CD14-positive monocyte (primary cell): ENCODE data around the gene DCTN2. TPM values are rescaled to one million over a fixed set of nuclear protein-coding genes. Genes with fewer than 3 reads are reported as not detected.

Source experiments
- DNase-seq, 3 donors: peaks; one replicate each; pipeline ENCODE4 v3.0.0-alpha.2; 2011 to 2022
- H2AFZ ChIP-seq: 2 replicates; pipeline ENCODE4 v1.6.0; 2012; ENCODE audit warnings: mild to moderate bottlenecking, low read depth, low read length, inconsistent platforms; ENCODE audit not compliant: insufficient read depth, poor library complexity, severe bottlenecking
- H3K27ac ChIP-seq, 2 donors: 1 replicate in 1 of 2; 2 replicates in 1 of 2; pipeline ENCODE4 v1.5.1; 2012 to 2013; ENCODE audit warnings: low read length in 2 of 2, control low read depth in 1 of 2, inconsistent platforms in 1 of 2, low read depth in 1 of 2, mild to moderate bottlenecking in 1 of 2
- H3K27me3 ChIP-seq, 2 donors: one replicate each; pipeline versions ENCODE4 v1.6.0 to v1.6.1; 2011 to 2013; ENCODE audit warnings: low read length in 2 of 2; ENCODE audit not compliant: control insufficient read depth in 2 of 2, insufficient read depth in 2 of 2
- H3K36me3 ChIP-seq, 2 donors: replicated peaks in 1 of 2; 1 replicate in 1 of 2; 2 replicates in 1 of 2; pipeline versions ENCODE4 v1.5.1 to v1.6.1; 2012 to 2013; ENCODE audit warnings: low read length in 2 of 2, control low read depth in 1 of 2, inconsistent platforms in 1 of 2, mild to moderate bottlenecking in 1 of 2; ENCODE audit not compliant: insufficient read depth in 2 of 2, control insufficient read depth in 1 of 2
- H3K4me1 ChIP-seq, 2 donors: 1 replicate in 1 of 2; 2 replicates in 1 of 2; pipeline versions ENCODE4 v1.5.1 to v1.6.1; 2012 to 2013; ENCODE audit warnings: low read length in 2 of 2, control low read depth in 1 of 2, inconsistent platforms in 1 of 2, mild to moderate bottlenecking in 1 of 2, moderate library complexity in 1 of 2; ENCODE audit not compliant: insufficient read depth in 2 of 2, control insufficient read depth in 1 of 2
- H3K4me2 ChIP-seq: replicated peaks from 2 replicates; pipeline ENCODE3; 2012; ENCODE audit warnings: low read length, moderate library complexity, mild to moderate bottlenecking; ENCODE audit not compliant: poor library complexity, severe bottlenecking; ENCODE audit errors: extremely low read depth
- H3K4me3 ChIP-seq, 3 experiments: fragments of 200-600 bp in 1 of 3; sonication (generic) in 1 of 3; replicated peaks in 1 of 3; 1 replicate in 2 of 3; 2 replicates in 1 of 3; pipeline ENCODE4 v1.5.1; 2011 to 2013; ENCODE audit warnings: low read length in 3 of 3, mild to moderate bottlenecking in 3 of 3, control low read depth in 2 of 3, low read depth in 2 of 3, inconsistent platforms in 1 of 3, moderate library complexity in 1 of 3
- H3K79me2 ChIP-seq: 2 replicates; pipeline ENCODE4 v1.6.0; 2012; ENCODE audit warnings: mild to moderate bottlenecking, control low read depth, inconsistent platforms, low read length, moderate library complexity; ENCODE audit not compliant: insufficient read depth
- H3K9ac ChIP-seq: 2 replicates; pipeline ENCODE4 v1.6.0; 2017; ENCODE audit warnings: low read length, mild to moderate bottlenecking; ENCODE audit not compliant: insufficient read depth, poor library complexity, severe bottlenecking
- H3K9me3 ChIP-seq, 2 donors: replicated peaks in 1 of 2; 1 replicate in 1 of 2; 2 replicates in 1 of 2; pipeline versions ENCODE4 v1.5.1 to v1.6.1; 2012 to 2013; ENCODE audit warnings: low read length in 2 of 2, control low read depth in 1 of 2; ENCODE audit not compliant: control insufficient read depth in 1 of 2, insufficient read depth in 1 of 2
- H4K20me1 ChIP-seq: 2 replicates; pipeline ENCODE4 v1.6.0; 2012; ENCODE audit warnings: mild to moderate bottlenecking, low read length, control low read depth, moderate library complexity; ENCODE audit not compliant: insufficient read depth
- H3K27ac Mint-ChIP-seq, 7 donors: one replicate each; pipeline ENCODE4 v1.8.0; 2020; ENCODE audit warnings: mild to moderate bottlenecking in 7 of 7, mixed read lengths in 7 of 7, moderate library complexity in 6 of 7, inconsistent platforms in 2 of 7
- H3K27me3 Mint-ChIP-seq, 3 donors: one replicate each; pipeline ENCODE4 v1.8.0; 2021 to 2022; ENCODE audit warnings: low read depth in 3 of 3, mild to moderate bottlenecking in 3 of 3, mixed read lengths in 3 of 3, moderate library complexity in 3 of 3, inconsistent platforms in 1 of 3
- H3K36me3 Mint-ChIP-seq, 2 donors: one replicate each; pipeline ENCODE4 v1.8.0; 2020; ENCODE audit warnings: mixed read lengths in 2 of 2, inconsistent platforms in 1 of 2, mild to moderate bottlenecking in 1 of 2
- H3K4me1 Mint-ChIP-seq: one replicate; pipeline ENCODE4 v1.8.0; 2020; ENCODE audit warnings: mild to moderate bottlenecking, mixed read lengths
- H3K4me3 Mint-ChIP-seq, 2 donors: one replicate each; pipeline ENCODE4 v1.8.0; 2020; ENCODE audit warnings: mild to moderate bottlenecking in 2 of 2, mixed read lengths in 2 of 2, moderate library complexity in 1 of 2
- H3K9me3 Mint-ChIP-seq, 7 donors: one replicate each; pipeline ENCODE4 v1.8.0; 2020 to 2022; ENCODE audit warnings: mixed read lengths in 7 of 7, mild to moderate bottlenecking in 6 of 7, moderate library complexity in 6 of 7, inconsistent platforms in 2 of 7
- WGBS: methylation state at CpG from one replicate; pipeline ENCODE4 v1.1.5; 2013; ENCODE audit warnings: missing lambda C conversion rate; ENCODE audit not compliant: insufficient coverage; 5-methylcytosine and 5-hydroxymethylcytosine counted together
- intact Hi-C, 2 donors: fragments of 100-400 bp; cut with micrococcal nuclease; formaldehyde crosslinking; loops; one replicate each; pipeline versions ENCODE4 v1.15.0 to v1.15.1; 2023
- polyA plus RNA-seq, 3 donors: library from polyadenylated mRNA; depleted of rRNA in 1 of 3; unstranded in 2 of 3; stranded (reverse) in 1 of 3; fragments of 300-500 nt in 2 of 3; fragments of >200 nt in 1 of 3; fragmentation: Illumina TruSeq in 2 of 3; gene quantifications; 1 replicate in 2 of 3; 2 replicates in 1 of 3; pipeline ENCODE4 v1.2.3, GENCODE V29; 2012 to 2021
- TF ChIP-seq, protein P1 (sequence below): fragments of 200-600 bp; IDR thresholded peaks from one replicate; pipeline ENCODE4 v1.8.0; 2022; ENCODE audit warnings: antibody characterized with exemption, mild to moderate bottlenecking

Gene DCTN2
- polyA plus RNA-seq, 3 donors = 72.8 to 94.5 (median 82.2) TPM

DNA sequence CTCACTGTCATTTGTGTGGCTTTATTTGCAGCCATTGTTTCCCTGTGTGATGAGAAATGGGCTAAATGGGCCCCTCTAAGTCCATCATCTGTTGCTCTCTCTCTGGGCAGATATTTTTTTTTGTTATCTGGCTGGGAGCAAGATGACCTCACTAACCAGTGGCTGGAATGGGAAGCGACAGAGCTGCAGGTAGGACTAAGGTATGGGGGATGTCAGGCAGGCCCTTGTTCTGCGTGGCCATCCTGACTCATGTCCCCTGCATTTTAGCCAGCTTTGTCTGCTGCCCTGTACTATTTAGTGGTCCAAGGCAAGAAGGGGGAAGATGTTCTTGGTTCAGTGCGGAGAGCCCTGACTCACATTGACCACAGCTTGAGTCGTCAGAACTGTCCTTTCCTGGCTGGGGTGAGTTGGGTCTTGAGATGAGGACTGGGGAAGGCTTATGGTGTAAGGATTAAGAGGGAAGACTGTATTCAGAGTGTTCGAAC is 57.8 kb downstream of the DCTN2 start:
- Histone ChIP-seq H3K9me3 (no peaks in the 10 kb centered on the region), H3K4me1 (peaks cover 16 to 21% of the 10 kb centered on the region in 2 donors), H3K36me3 (peaks cover 35 to 40% of the 10 kb centered on the region in 2 donors), H3K4me2 (no peak overlapping the region), H3K27ac (peak overlapping the region in 1 of 2 donors; percentile 88), H4K20me1 (peaks cover 11% of the 10 kb centered on the region), H2AFZ (no peak overlapping the region), H3K27me3 (no peaks in the 10 kb centered on the region), H3K4me3 (peak overlapping the region in 1 of 3 experiments; percentile 91), H3K9ac (no peak overlapping the region), H3K79me2 (peaks cover 16% of the 10 kb centered on the region)
- Mint-ChIP-seq H3K4me3 (peak overlapping the region in 1 of 2 donors; percentile 86), H3K4me1 (peaks cover 21% of the 10 kb centered on the region), H3K27me3 (no peaks in the 10 kb centered on the region), H3K36me3 (peaks cover 37 to 50% of the 10 kb centered on the region in 2 donors), H3K27ac (peak overlapping the region in 5 of 7 donors; percentile 12 to 97 (median 91)), H3K9me3 (no peaks in the 10 kb centered on the region)
- intact Hi-C loops = loop anchor here in 1 of 2 donors (5.0 kb wide), 1 partner anchor 33 kb away; the partner anchor contains the start of genes DDIT3 and MBD6
- 100% methylated on average over 2 of the region's 5 CpGs for WGBS
- DNase-seq = peak in 1 of 3 donors; percentile 21
- TF ChIP-seq, protein P1, sequence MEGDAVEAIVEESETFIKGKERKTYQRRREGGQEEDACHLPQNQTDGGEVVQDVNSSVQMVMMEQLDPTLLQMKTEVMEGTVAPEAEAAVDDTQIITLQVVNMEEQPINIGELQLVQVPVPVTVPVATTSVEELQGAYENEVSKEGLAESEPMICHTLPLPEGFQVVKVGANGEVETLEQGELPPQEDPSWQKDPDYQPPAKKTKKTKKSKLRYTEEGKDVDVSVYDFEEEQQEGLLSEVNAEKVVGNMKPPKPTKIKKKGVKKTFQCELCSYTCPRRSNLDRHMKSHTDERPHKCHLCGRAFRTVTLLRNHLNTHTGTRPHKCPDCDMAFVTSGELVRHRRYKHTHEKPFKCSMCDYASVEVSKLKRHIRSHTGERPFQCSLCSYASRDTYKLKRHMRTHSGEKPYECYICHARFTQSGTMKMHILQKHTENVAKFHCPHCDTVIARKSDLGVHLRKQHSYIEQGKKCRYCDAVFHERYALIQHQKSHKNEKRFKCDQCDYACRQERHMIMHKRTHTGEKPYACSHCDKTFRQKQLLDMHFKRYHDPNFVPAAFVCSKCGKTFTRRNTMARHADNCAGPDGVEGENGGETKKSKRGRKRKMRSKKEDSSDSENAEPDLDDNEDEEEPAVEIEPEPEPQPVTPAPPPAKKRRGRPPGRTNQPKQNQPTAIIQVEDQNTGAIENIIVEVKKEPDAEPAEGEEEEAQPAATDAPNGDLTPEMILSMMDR = no peak

DNA sequence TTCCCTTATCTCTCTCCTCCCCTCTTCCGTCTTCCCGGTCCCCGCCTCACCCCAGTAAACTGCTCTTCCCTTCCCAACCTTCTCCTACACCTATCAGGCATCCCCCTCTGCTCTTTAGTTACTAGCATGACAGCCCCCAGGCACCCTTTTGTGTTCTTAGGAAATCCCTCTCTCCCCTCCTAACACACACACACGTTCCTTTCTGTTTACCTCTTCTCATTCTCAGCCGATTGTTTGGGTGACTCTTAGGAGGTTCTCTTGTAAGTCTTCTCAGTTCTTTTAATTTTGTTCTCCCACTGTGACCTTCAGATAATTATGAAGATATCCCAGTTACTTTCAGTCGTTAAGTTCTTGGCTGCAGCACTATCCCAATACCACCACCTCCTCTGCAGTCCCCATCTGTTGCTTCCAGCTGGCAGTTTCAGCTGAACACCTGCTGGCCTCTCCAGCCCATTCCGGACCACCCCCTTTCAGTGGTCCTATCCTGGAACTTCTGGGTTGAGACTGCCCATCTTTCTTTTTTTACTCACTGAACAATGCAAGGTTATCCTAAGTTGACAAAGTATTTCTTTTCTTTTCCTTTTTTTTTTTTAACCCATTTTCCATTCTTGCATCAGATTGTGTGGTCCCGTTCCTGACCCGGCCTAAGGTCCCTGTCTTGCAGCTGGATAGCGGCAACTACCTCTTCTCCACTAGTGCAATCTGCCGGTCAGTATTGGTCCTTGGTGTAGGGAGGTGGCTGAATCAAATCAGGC is 58.4 kb downstream of the DCTN2 start:
- Histone ChIP-seq H3K4me3 (peak overlapping the region; percentile 79 to 92 (median 91)), H3K36me3 (peaks cover 35 to 40% of the 10 kb centered on the region in 2 donors), H3K27ac (peak overlapping the region; percentile 88 to 92), H3K9me3 (no peaks in the 10 kb centered on the region), H2AFZ (peak overlapping the region; percentile 85), H3K4me1 (peaks cover 16 to 21% of the 10 kb centered on the region in 2 donors), H3K4me2 (peak overlapping the region; percentile 96), H3K27me3 (no peaks in the 10 kb centered on the region), H4K20me1 (peaks cover 11% of the 10 kb centered on the region), H3K9ac (peak overlapping the region; percentile 79), H3K79me2 (peaks cover 16% of the 10 kb centered on the region)
- no peaks in the 10 kb centered on the region for H3K27me3 Mint-ChIP-seq
- peak overlapping the region; percentile 83 to 97 (median 92) for H3K27ac Mint-ChIP-seq
- H3K36me3 Mint-ChIP-seq = peaks cover 37 to 47% of the 10 kb centered on the region in 2 donors
- H3K9me3 Mint-ChIP-seq = no peaks in the 10 kb centered on the region
- intact Hi-C loops = loop anchor here in 1 of 2 donors (5.0 kb wide), 1 partner anchor 34 kb away; the partner anchor contains the start of genes DDIT3 and MBD6
- peaks cover 21% of the 10 kb centered on the region for H3K4me1 Mint-ChIP-seq
- TF ChIP-seq, protein P1 = no peak
- WGBS = 3% methylated on average over 5 of the region's 11 CpGs
- H3K4me3 Mint-ChIP-seq = peak overlapping the region; percentile 86 to 93
- no peak for DNase-seq
